Heart left ventricle (tissue), 16 donors: Measurements from ENCODE around the gene RPTOR. TPM values are rescaled to one million over a fixed set of nuclear protein-coding genes. Genes with fewer than 3 reads are reported as not detected.

ENCODE experiments used
- ATAC-seq, 4 donors: fragments of 200-7000 bp; cut with Tn5 transposase; one replicate each; pipeline ENCODE4 v1.9.1; 2020 to 2022; ENCODE audit warnings: moderate library complexity in 4 of 4, mild to moderate bottlenecking in 3 of 4, moderate number of reproducible peaks in 1 of 4
- DNase-seq, 5 donors: peaks; one replicate each; pipeline ENCODE4 v3.0.0-alpha.2; 2020
- H3K27ac ChIP-seq, 12 donors: fragments of 200-600 bp; sonication (generic) in 4 of 12; one replicate each; pipeline versions ENCODE4 v1.5.0 to v1.8.0; 2016 to 2022; ENCODE audit warnings: mild to moderate bottlenecking in 2 of 12
- H3K27me3 ChIP-seq, 9 donors: fragments of 200-600 bp; sonication (generic) in 2 of 9; one replicate each; pipeline versions ENCODE4 v1.5.1 to v1.8.0; 2016 to 2022; ENCODE audit warnings: mild to moderate bottlenecking in 3 of 9
- H3K36me3 ChIP-seq, 9 donors: fragments of 200-600 bp; sonication (generic) in 2 of 9; one replicate each; pipeline versions ENCODE4 v1.5.0 to v1.8.0; 2018 to 2022; ENCODE audit warnings: mild to moderate bottlenecking in 2 of 9
- H3K4me1 ChIP-seq, 12 donors: fragments of 200-600 bp; sonication (generic) in 4 of 12; one replicate each; pipeline versions ENCODE4 v1.5.0 to v1.8.0; 2016 to 2022; ENCODE audit warnings: mild to moderate bottlenecking in 3 of 12
- H3K4me3 ChIP-seq, 12 donors: fragments of 200-600 bp; sonication (generic) in 4 of 12; one replicate each; pipeline versions ENCODE4 v1.5.0 to v1.8.0; 2017 to 2022; ENCODE audit warnings: mild to moderate bottlenecking in 9 of 12, moderate library complexity in 4 of 12
- H3K9me3 ChIP-seq, 12 donors: fragments of 200-600 bp; sonication (generic) in 4 of 12; one replicate each; pipeline versions ENCODE4 v1.5.0 to v1.8.0; 2016 to 2022; ENCODE audit warnings: mild to moderate bottlenecking in 1 of 12
- POLR2A ChIP-seq, 2 donors: fragments of 450-650 bp; IDR thresholded peaks; one replicate each; pipeline ENCODE4 v1.6.1; 2017; ENCODE audit warnings: antibody characterized with exemption in 2 of 2, mild to moderate bottlenecking in 2 of 2, moderate library complexity in 2 of 2
- WGBS, 4 donors: extraction: QIAGEN DNeasy Blood & Tissue Kit in 2 of 4; methylation state at CpG; one replicate each; pipeline versions ENCODE4 v1.1.5 to v1.1.7; 2013 to 2018; 5-methylcytosine and 5-hydroxymethylcytosine counted together
- intact Hi-C, 10 donors: fragments of 100-400 bp; cut with DNase I; formaldehyde crosslinking; loops; one replicate each; pipeline versions ENCODE4 v1.11.1 to v1.14.2; 2022
- polyA plus RNA-seq, 2 donors: library from polyadenylated mRNA; stranded (reverse); fragments of 200-250 nt; gene quantifications; one replicate each; pipeline ENCODE4 v1.2.3, GENCODE V29; 2013
- total RNA-seq, 9 donors: library from RNA; depleted of rRNA in 2 of 9; stranded (reverse); fragments of >200 nt in 2 of 9; fragmentation: NEBNext Ultra II Directional in 3 of 9; extraction: Animal tissue kit (Norgen Biotek cat#: 25700) in 3 of 9; gene quantifications; one replicate each; pipeline versions ENCODE4 v1.1.0 to v1.2.4, GENCODE V29; 2016 to 2023
- TF ChIP-seq, protein P1 (sequence below), 12 donors: fragments of 200-600 bp; sonication (generic) in 4 of 12; IDR thresholded peaks; one replicate each; pipeline versions ENCODE4 v1.5.0 to v1.8.0; 2018 to 2022; ENCODE audit warnings: antibody characterized with exemption in 12 of 12, mild to moderate bottlenecking in 5 of 12
- donor health status: ischemic (EF 13 %, LVEDD 7.1; RV severe dilation, severe dysfunction).
- donor health status: healthy with polysubstance abuse.
- donor health status: DM: no; HTN: yes; CAD: no.
- donor health status: DM: no; HTN: no; CAD: no.
- donor health status: ischemic (EF 25% LVEDD 6.9; RV normal size, moderate dysfunction).
- donor health status: ischemic (EF 25% LVEDD 5.7; RV mildly dilated, moderate dysfunction).
- donor health status: healthy.
- donor health status: DM: yes; HTN: yes; CAD: no.
- donor health status: ischemic (EF 35%, LVEDD 5.7; RV mildly dilated, moderate dysfunction).
- donor health status: nonischemic (EF 11% LVEDD 7.7; RV severe dilation, severe dysfunction).
- donor health status: DM: yes; HTN: yes; CAD: no.
- donor health status: PGD.
- donor health status: ischemic (EF 29% LVEDD 5.4; RV normal size, mild dysfunction).
- donor health status: nonischemic (EF 23%, LVEDD 6.1; RV moderate dilation, normal function).

RPTOR gene
- total and polyA plus RNA-seq, 11 donors = 14.7 to 31.7 (median 26.0) TPM

GRCh38 chr17:80552523-80552922 is 7.9 kb downstream of the RPTOR start:
- Histone ChIP-seq H3K4me1 (peaks cover 0 to 9% (median 3%) of the 10 kb centered on the region in 12 donors), H3K36me3 (peaks cover 0 to 14% (median 0%) of the 10 kb centered on the region in 9 donors), H3K27me3 (no peaks in the 10 kb centered on the region), H3K27ac (no peak overlapping the region), H3K9me3 (no peaks in the 10 kb centered on the region), H3K4me3 (no peak overlapping the region)
- DNase-seq (no peak), ATAC-seq (no peak)
- 37 to 58% (median 45%) methylated on average over 2 of the region's 2 CpGs for WGBS, 4 donors
- intact Hi-C loops = loop anchor here in 1 of 10 donors (5.0 kb wide), 1 partner anchor 125 kb away; no protein-coding TSS in a partner anchor
- TF ChIP-seq POLR2A (IDR thresholded peaks at IDR 0.05) = no peak
- TF ChIP-seq, protein P1, sequence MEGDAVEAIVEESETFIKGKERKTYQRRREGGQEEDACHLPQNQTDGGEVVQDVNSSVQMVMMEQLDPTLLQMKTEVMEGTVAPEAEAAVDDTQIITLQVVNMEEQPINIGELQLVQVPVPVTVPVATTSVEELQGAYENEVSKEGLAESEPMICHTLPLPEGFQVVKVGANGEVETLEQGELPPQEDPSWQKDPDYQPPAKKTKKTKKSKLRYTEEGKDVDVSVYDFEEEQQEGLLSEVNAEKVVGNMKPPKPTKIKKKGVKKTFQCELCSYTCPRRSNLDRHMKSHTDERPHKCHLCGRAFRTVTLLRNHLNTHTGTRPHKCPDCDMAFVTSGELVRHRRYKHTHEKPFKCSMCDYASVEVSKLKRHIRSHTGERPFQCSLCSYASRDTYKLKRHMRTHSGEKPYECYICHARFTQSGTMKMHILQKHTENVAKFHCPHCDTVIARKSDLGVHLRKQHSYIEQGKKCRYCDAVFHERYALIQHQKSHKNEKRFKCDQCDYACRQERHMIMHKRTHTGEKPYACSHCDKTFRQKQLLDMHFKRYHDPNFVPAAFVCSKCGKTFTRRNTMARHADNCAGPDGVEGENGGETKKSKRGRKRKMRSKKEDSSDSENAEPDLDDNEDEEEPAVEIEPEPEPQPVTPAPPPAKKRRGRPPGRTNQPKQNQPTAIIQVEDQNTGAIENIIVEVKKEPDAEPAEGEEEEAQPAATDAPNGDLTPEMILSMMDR (IDR thresholded peaks at IDR 0.05) = no peak

GRCh38 chr17:80555266-80555665 is 10.6 kb downstream of the RPTOR start:
- Histone ChIP-seq H3K9me3 (no peaks in the 10 kb centered on the region), H3K36me3 (peaks cover 0 to 14% (median 0%) of the 10 kb centered on the region in 9 donors), H3K27me3 (no peaks in the 10 kb centered on the region), H3K4me3 (no peak overlapping the region), H3K27ac (no peak overlapping the region), H3K4me1 (peaks cover 0 to 9% (median 0%) of the 10 kb centered on the region in 12 donors)
- DNase-seq (no peak), ATAC-seq (no peak)
- no peak for TF ChIP-seq POLR2A (IDR thresholded peaks at IDR 0.05)
- TF ChIP-seq, protein P1 (IDR thresholded peaks at IDR 0.05) = no peak
- 91 to 95% (median 93%) methylated on average over 7 of the region's 7 CpGs for WGBS, 4 donors
- intact Hi-C loops = no loop called here

- H3K4me3 ChIP-seq = no peak overlapping the region
- no peak for DNase-seq
- TF ChIP-seq POLR2A (IDR thresholded peaks at IDR 0.05) = no peak
- TF ChIP-seq, protein P1 (IDR thresholded peaks at IDR 0.05) = no peak
- WGBS, 4 donors = 83 to 87% (median 86%) methylated on average over 6 of the region's 6 CpGs
- H3K27me3 ChIP-seq = no peaks in the 10 kb centered on the region
- H3K9me3 ChIP-seq = no peaks in the 10 kb centered on the region
- H3K4me1 ChIP-seq = peaks cover 0 to 16% (median 2%) of the 10 kb centered on the region in 12 donors
- intact Hi-C loops = no loop called here
- no peak overlapping the region for H3K27ac ChIP-seq
- no peak for ATAC-seq
- H3K36me3 ChIP-seq = peaks cover 0 to 14% (median 0%) of the 10 kb centered on the region in 9 donors
Measured at GRCh38 chr17:80558046-80558445, 13.4 kb downstream of the RPTOR start.

- Histone ChIP-seq H3K9me3 (no peaks in the 10 kb centered on the region), H3K27me3 (no peaks in the 10 kb centered on the region), H3K4me3 (no peak overlapping the region), H3K27ac (no peak overlapping the region), H3K36me3 (peaks cover 0 to 8% (median 0%) of the 10 kb centered on the region in 9 donors), H3K4me1 (peaks cover 0 to 16% (median 4%) of the 10 kb centered on the region in 12 donors)
- no peak for TF ChIP-seq POLR2A (IDR thresholded peaks at IDR 0.05)
- TF ChIP-seq, protein P1 (IDR thresholded peaks at IDR 0.05) = no peak
- ATAC-seq (peak in 1 of 4 donors; percentile 28), DNase-seq (no peak)
- intact Hi-C loops = no loop called here
- 76 to 82% (median 81%) methylated on average over 6 of the region's 6 CpGs for WGBS, 4 donors
Measured at GRCh38 chr17:80559825-80560251, 15.2 kb downstream of the RPTOR start.
